ENCODE results near the gene DRICH1.

- no peak for TF ChIP-seq CTCF (IDR thresholded peaks at IDR 0.05)
- TF ChIP-seq POLR2A (IDR thresholded peaks at IDR 0.05), result no peak
Observed at GRCh38 chr22:23565915-23566704, 66.0 kb downstream of the DRICH1 start.

Data from thyroid gland (tissue), 4 donors.